Astrocyte (in vitro differentiated cells and primary cell): ENCODE data around the gene SLC22A31.

Source experiments
- CTCF ChIP-seq: IDR thresholded peaks from 2 replicates; pipeline ENCODE4 v1.5.1; 2011; ENCODE audit warnings: low read depth, mild to moderate bottlenecking, inconsistent platforms, low read length, moderate library complexity; ENCODE audit not compliant: insufficient read depth
- EZH2 ChIP-seq: IDR thresholded peaks from 2 replicates; pipeline ENCODE4 v1.6.1; 2012; ENCODE audit warnings: mild to moderate bottlenecking, low read length, inconsistent platforms; ENCODE audit not compliant: insufficient read depth

GRCh38 chr16:89176717-89177116 lies 23.6 kb downstream of the SLC22A31 start:
- TF ChIP-seq CTCF: no peak
- no peak for TF ChIP-seq EZH2
